Raji (cell line): Measurements from ENCODE around the gene FAT2.

Experiments
- POLR2A ChIP-seq: IDR thresholded peaks from 2 replicates; pipeline ENCODE4 v1.6.1; 2011; ENCODE audit warnings: low read depth, low read length, control low read depth; ENCODE audit not compliant: insufficient read depth

FAT2 gene

GRCh38 chr5:151578326-151579025 is 12.7 kb downstream of the FAT2 start:
- no peak for TF ChIP-seq POLR2A

- TF ChIP-seq POLR2A, result no peak
Observed at GRCh38 chr5:151577566-151577965, 13.6 kb downstream of the FAT2 start.

- no peak for TF ChIP-seq POLR2A
Observed at GRCh38 chr5:151574444-151574996, 16.6 kb downstream of the FAT2 start.

DNA sequence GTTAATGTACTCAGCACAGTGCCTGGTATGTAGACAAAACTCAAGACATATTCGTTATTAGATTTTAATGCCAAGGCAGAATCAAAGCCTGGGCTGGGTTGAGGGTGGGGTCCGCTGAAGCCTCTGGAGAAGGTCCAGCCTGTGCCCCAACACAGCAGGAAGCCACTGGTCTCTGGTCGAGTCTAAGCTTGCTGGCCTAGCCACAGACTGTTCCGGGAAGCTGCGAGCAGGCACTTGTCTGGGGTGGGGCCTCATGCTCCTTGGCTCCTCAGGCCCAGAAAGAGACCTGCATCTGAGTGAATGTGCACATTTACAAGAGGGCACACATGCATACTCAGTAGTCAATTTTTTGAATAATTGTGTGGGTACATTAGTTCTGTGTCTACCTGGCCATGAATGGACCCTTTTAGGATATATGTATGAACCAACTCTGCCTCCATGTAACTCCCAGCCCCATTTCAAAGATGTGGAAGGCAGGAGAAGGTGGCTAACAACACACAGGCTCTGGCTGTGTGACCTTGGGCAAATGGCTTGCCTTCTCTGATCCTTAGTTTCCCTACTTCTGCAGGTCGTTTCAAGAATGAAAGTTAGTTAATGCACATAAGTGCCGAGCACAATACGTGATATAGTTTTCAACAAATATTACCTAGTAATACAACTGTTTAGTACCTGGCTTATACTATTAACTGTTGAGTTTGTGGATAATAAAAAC is 18.3 kb downstream of the FAT2 start:
- TF ChIP-seq POLR2A, result no peak

DNA sequence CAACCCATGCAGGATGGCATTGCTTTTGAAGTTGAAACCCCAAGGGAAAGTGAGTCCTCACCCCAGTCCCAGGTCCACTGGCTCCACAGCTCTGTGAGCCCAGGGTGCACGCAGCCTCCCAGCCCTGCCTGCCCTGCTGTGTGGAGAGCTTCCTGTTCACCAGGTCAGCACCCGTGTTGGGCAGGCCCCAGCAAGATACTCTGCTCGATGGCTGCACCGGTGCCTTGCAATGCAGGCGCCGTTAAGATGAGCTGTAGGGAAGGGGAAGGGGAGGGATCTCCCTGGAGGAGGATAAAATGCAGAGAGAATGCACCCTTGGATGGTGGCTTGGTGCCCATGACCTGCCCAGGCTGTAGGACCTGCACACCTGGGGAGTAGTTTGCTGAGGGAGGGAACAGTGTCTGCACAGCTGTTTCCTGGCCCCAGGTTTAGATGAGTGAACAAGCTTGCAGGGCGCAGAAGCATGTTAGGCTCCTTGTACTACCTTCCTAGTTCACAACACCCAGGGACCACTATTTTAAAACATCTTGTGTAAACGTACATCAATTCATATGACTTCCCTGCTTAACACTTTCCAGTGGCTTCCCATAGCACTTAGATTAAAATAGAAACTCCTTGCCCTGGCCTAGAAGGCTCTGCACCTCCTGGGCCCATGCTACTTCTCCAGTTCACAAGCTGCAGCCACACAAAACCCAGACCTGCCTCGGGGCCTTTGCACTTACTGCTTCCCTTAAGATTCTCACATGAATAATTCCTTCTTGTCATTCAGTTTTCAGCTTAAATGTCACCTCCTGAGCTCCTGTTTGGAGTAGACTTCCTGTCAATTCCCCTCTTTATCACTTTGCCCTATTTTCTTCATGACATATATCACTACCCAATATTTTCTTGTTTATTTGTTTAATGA is 19.6 kb downstream of the FAT2 start:
- no peak for TF ChIP-seq POLR2A

DNA sequence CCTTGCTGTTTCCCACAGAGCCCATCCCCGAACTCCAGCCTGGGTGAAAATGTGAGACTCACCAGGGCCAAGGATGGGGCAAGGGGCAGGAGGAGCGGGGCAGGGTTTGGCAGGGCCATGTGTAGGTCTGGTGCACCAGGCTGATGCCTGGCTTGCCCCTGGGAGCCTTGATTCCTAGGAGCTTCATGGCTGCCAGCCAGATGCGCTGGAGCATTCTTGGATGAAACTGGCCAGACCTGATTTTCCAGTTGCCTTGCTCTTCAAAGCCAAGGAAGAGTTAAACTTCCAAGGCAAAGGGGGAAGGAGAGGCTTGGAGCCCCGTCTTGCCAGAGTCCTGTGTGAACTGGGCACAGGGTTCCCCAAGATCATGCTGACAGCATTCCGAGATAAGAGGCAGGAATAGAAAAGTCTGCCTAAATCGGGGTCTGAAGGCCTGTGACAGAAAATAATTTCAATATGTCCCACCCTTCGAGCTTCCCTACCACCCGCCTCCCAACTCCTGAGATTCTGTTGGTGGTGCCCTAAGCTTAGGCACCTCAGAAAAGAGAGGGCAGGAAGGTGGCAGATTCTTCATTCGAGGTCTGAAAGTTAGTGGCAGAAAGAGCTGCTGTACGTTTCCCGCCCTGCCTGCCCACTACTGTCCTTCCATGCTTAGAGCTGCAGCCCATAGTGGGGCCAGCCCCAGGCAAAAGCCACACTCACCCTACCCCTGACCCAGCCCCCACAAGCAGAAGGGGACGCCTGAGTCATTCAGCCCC is 20.4 kb downstream of the FAT2 start:
- TF ChIP-seq POLR2A, result no peak

- TF ChIP-seq POLR2A, result no peak
Observed at GRCh38 chr5:151570058-151570457, 21.1 kb downstream of the FAT2 start.

GRCh38 chr5:151569132-151570046 is 21.7 kb downstream of the FAT2 start:
- no peak for TF ChIP-seq POLR2A

DNA sequence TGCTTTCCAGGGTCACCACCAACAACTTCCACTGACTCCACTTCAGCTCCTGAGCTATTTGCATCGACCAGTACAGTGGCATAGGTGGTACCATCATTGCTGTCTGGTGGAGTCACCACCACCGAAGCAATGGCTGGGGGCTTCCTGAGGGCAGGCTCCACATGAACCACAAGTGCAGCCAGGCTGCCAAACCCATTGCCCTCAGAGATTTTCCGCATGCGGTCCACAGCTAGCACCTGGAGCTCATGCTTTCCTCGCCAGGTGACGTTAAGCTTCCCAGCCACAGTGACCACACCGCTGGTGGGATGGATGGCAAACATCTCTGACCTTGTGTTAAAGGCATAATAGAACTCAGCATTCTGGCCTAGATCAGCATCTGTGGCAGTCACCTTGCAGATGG is 23.1 kb downstream of the FAT2 start:
- TF ChIP-seq POLR2A, result no peak

GRCh38 chr5:151565971-151566370 is 25.2 kb downstream of the FAT2 start:
- no peak for TF ChIP-seq POLR2A

DNA sequence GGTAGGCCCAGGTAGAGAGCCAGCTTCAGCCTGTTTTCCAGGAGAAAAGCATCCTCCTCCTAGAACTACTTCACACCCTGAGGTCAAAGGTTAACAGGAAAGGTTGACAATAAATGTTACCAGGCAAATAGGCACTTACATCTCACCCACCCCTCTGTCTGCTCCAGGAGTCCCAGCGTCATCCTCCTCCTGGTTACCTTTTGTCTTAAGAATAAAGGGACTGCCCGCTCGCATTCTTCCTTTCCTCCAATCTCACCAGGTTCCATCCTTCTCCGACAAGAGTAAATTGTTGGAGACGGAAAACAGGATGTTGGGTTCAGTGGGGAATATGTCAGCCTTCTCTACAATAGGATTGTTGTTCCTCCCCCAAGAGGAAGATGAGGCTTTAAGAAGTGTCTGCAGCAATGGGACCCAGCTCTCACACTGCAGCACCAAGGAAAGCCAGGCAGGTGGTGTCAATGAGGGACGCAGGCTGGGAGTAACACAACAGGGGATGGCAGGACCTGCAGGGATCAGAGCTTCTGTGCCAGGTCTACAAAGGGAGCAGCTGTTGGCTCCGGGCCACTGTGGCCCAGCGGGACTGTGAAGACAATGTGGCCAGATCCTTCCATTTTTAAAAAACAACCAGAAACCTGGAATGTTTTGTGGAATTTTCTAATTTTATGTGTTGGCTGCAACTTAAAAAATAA is 29.0 kb downstream of the FAT2 start:
- no peak for TF ChIP-seq POLR2A

DNA sequence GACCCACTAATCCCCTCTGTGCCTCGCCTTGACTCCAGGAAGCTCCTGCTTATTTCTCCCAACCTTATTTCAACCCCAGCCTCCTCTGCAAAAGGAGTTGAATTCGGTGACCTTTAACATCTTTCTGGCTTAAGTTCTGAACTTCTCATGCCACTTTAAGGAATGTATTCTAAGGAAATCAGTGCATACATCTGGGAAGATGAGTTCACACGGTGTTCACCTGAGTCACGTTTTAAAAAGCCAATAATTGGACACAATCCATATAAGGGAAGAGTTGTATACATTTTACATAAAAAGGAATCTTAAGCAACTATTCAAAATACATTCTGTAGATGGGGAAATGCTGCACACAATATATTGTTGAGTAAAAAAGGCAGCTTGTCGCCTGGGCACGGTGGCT is 33.2 kb downstream of the FAT2 start:
- no peak for TF ChIP-seq POLR2A

DNA sequence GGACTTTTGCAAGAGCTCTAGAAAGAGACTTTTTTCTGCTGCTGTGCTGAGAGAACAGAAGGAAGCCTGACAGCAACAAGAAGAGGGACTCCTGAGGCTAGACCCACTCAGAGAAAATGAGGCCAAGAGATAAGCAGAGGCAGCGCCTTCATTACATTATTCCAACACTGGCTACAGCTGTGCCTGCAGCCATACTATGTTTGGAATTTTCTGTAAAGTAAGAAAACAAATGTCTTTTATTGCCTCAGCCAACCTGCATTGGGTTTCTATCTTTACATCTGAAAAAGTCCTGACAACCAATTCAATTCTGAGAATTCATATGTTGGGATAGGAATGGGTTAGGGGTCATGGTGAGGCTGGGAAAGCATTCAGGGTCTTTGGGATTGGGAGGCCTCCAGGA is 33.7 kb downstream of the FAT2 start:
- TF ChIP-seq POLR2A, result no peak
